Neural progenitor cell (in vitro differentiated cells): ENCODE data around the gene CMAS.

Experiments used
- CTCF ChIP-seq: fragments of 200-600 bp; sonication (generic); IDR thresholded peaks from 2 replicates; pipeline ENCODE4 v1.5.1; 2017; ENCODE audit warnings: antibody characterized with exemption, mild to moderate bottlenecking
- EZH2 ChIP-seq: fragments of 200-600 bp; sonication (generic); IDR thresholded peaks from 2 replicates; pipeline ENCODE4 v1.6.1; 2017; ENCODE audit warnings: antibody characterized with exemption, mild to moderate bottlenecking, moderate library complexity
- EZH2phosphoT487 ChIP-seq: fragments of 200-600 bp; sonication (generic); IDR thresholded peaks from 2 replicates; pipeline ENCODE4 v1.6.1; 2017; ENCODE audit warnings: antibody characterized with exemption

DNA sequence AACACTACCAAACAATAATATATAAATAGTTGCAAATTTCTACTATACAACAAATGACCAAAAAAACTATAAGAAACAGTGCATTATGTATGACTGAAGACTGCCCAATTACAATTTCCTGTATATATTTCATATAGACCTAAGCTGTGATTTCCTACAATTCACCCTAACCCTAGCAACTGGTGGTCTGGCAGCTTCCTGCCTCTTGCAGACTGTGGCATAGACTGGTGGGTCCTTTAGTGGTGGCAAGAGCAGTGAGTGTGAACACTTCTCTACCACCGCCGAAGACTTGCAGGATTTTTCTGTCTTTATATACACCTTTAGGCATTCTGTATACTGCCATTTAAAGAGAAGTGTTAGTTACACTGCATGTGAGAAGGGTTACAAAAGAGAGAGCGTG lies 43.6 kb upstream of the CMAS start:
- TF ChIP-seq EZH2 (no peak), EZH2phosphoT487 (no peak), CTCF (no peak)
